Superior temporal gyrus (tissue), 1 donor: ENCODE data around the gene LRCH4.
"Not testable (repeated sequence)": the region's sequence is repeated elsewhere in the genome, so short reads cannot be mapped to it uniquely, and the experiment has no call there.

ENCODE experiments used
- DNase-seq: peaks from one replicate; pipeline ENCODE4 v3.0.0-alpha.2; 2016; ENCODE audit errors: extremely low spot score

The LRCH4 gene

DNA sequence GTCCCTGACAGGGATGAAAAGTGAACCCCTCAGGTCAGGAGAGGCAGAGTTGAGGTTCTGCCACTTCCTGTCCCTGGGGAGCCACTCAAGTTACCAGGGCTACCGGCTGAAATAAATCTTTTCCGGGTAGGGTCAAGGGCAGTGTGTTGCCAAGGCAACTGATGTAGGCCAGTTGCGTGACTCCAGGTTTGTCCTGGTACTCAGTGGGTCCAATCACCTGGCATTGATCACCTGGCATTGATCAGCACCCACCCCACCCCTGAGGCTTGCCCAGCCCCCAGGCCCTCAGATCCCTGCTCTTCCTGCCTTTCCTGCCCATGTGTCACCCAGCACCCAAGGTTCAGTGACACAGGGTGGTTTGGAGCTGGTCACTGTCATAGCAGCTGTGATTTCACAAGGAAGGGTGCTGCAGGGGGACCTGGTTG is 18.2 kb downstream of the LRCH4 start:
- DNase-seq = no peak

DNA sequence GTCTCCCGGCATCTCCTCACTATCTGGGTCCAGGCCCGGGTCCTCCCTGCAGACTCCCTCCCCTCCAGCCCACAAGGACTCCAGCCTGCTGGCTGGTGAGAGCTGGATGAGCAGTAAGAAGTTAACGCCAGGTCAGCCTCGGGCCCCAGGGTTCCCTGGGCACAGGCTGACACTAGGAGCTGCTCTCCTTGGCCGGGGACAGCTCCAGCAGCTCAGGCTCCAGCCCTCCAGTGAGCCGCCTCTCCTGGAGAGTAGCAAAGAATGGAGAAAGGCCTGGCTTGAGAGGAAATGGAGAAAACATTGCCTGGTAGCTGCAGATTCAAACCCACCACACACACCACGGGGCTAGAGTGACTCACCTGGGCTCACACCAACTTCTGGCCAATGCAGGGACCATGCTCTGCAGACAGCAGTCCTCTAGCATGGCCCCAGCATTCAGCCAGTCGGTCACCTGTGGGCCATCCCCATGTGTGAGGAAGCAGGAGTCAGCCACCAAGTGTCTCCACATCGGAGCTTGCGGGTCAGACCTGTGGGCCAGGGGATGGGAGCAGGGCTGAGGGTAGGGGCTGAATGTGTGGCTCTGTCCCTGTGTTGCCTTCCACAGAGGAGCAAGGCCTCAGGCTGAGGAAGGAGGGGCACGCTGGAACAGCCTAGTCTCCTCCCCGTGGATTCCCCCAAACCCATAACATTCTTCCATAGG is 18.7 kb downstream of the LRCH4 start:
- DNase-seq = no peak

DNA sequence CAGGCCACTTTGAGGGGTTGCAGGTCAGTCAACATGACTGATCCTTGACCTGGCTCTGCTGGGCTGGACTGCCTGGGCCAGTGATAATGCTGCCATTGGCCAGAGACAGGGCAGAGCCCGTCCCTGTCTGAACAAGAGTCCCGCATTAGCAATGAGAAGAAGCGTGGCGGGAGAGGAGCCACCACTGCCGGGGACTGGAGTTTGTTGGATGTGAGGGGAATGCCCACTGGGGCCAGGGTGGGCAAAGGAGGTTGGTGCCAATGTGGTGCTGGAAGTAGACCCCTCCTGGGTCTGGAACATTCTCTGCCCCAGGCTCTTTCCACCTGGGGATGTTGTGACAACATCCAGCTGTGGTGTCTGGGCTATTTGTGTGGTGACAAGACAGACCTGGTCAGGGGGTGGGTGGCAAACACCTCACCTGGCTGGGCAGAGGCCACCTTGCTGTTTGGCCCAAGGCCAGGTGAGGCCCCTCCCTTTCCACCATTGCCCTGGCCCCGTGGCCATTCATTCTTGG is 19.9 kb downstream of the LRCH4 start:
- no peak for DNase-seq

DNA sequence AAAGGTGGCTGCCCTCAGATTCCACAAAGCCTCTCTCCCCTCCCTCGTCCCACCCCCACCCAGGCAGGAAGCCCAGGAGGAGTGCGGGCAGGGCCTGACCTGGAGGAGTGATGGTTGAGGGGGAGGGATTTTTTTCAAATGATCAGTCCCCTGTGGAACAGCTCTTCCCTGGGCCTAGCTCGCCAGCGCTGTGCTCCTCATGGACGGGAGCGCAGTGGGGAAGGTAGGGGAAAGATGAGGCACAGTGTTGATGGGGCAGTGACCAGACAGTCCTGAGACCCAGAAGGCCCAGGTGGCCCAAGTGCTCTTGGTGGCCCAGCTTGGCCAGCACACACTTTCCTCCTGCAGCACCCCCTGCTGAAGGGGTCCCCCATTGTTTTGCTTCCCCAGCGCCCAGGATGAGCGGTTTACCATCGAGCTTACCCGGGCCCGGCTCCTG is 20.8 kb downstream of the LRCH4 start:
- DNase-seq = no peak

DNA sequence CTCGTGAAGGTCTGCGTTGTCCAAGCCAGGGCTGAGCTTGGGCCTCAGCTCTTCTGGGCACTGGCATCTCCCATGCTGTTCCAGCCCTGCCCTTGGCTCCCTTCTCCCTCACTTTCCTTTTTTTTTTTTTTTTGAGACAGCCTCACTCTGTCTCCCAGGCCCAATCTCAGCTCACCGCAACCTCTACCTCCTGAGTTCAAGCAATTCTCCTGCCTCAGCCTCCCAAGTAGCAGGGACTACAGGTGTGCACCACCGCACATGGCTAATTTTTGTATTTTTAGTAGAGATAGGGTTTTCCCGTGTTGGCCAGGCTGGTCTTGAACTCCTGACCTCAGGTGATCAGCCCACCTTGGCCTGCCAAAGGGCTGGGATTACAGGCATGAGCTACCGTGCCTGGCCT is 21.5 kb downstream of the LRCH4 start:
- not testable (repeated sequence) for DNase-seq

DNA sequence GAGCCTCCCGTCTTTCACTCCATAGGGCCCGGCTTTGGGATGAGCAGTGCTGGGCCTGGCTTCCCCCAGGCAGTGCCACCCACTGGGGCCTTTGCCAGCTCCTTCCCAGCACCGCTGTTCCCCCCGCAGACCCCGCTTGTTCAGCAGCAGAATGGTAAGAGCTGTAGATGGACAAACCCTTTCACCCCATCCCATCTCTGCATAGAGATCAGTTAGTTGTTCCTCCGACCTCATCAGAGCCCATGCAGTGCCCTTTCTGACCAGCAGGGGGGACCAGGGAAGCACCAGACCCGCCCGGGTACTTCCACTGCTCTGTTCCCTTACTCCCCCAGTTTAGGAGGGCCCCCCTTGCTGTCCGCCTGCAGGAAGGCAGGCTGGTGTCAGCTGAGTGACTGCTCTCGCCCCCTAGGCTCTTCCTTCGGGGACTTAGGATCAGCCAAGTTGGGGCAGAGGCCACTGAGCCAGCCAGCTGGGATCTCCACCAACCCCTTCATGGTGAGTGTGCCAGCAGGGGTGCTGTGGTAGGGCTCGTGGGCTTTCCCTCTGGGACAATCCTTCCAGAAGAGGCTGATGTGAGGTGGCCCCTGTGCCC is 22.0 kb downstream of the LRCH4 start:
- DNase-seq = peak; percentile 80

DNA sequence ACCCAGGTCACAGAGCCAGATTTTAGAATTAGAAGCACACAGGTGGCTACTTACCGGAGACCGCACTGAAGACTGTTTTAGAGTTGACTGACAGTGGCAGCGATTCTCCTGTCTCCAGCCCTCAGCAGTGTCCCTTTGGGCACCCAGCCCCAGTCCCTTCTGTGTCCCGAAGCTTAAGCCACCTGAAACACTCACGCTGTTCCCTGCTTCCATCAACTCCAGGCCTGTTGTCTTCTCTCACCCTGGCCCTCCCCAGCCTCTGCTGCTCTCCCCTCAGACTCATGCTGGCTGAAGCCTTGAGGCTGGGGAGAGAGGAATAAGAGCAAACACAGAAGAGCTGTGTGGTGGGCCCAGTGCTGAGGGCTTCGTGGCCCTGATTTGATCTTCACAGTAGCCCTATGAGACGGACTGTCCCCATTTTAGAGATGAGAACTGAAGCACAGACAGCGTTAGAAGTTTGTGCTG is 22.8 kb downstream of the LRCH4 start:
- DNase-seq = no peak

DNA sequence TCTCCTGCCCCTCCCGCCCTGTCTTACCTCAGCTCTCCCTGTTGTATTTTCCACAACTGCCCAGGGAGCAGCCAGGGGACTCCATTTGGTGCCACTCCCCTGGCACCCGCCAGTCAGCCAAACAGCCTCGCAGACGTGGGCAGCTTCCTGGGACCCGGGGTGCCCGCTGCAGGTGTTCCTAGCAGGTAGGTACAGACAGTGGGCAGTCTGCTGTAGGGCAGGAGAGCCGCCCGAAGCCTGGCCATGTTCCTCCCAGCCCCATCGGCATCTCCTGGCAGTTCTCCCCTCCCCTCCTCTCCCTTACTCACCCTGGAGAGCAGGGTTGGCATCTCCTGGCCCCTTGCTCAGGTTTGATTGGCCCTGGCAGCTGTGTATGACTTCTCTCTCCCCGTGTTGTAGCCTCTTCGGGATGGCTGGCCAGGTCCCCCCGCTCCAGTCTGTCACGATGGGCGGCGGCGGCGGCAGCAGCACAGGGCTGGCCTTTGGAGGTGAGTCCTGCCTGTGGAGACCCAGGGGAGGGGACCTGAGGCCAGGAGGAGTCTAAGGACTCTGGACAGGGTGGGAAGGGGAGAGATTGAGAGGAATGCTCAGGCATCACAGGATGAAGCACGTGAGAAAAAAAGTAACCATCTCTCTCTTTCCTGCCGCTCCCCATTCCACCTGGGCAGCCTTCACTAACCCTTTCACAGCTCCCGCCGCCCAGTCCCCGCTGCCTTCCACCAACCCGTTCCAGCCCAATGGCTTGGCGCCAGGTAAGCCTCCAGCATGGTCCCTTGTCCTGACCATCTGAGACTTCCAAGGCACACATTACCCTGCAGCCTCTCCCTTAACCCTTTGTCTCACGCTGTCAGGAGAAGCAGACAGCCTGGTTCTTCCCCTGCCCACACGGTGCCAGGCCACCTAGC is 23.5 kb downstream of the LRCH4 start:
- no peak for DNase-seq

DNA sequence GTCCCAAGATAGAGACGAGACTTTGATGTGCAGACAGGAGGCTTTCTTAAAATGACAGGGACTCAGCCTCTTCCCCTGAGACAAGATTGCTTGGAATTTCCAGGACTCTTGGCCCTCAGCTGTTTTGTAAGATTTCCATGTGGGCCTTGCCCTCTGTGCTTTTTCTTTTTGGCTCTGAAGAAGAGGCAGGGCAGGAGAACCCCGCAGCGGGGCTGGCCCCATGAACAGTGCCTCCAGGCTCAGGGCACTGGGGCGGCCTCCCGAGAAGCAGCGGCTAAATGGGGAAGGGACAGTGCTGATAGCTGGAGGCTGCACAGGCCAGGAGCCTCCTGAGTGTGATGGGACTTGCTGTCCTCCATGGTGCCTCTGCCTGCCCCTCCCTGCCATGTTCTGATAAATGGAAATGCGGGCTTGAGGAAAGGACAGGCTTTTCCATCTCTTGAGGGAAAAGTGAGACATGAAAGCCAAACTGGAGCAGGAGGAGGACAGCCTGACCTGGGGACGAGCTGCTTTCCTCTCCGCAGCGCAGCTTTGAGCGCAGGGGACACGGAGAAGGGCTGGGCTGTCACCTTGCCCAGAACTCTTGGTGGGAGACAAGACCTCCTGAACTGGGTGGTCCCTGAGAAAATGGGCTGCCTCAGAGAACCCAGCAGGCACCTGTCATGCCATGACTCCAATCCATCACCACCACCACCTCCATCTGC is 24.3 kb downstream of the LRCH4 start:
- no peak for DNase-seq

DNA sequence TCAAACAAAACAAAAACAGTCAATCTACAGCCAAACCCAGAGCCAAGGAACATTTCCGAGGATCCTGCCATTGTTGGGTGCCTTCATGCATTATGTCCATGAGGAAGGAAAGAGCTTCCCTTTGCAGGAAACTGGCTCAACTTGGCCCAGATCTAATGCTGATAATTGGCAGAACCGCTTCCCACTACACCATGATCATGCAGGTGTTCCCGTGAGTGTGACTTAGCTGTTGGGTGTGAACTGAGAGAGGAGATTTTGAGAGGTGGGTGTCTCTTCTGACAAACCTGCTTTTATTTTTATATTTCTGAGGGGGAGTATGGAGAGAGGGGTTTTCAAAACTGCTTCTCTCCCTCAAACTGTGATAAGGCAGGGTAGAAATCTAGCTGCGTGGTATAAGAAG is 26.8 kb downstream of the LRCH4 start:
- no peak for DNase-seq

DNA sequence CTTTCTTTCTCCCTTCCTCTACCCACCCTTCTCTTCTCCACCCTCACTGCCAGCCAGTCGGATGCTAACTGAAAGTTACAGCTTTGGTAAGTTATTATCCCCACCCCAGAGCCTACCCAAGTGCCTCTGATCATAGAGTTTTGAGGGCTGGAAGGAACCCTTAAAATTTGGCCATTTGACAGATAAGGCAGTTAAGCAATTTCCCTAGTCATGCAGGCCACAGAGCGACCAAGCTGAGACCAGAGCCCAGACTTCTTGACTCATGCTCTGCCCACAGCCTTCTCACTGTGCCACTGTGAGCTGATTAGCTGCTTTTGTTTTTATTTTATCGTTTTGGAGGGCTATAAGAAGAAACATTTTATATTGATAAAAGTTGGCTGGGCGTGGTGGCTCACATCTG is 29.4 kb downstream of the LRCH4 start:
- no peak for DNase-seq

DNA sequence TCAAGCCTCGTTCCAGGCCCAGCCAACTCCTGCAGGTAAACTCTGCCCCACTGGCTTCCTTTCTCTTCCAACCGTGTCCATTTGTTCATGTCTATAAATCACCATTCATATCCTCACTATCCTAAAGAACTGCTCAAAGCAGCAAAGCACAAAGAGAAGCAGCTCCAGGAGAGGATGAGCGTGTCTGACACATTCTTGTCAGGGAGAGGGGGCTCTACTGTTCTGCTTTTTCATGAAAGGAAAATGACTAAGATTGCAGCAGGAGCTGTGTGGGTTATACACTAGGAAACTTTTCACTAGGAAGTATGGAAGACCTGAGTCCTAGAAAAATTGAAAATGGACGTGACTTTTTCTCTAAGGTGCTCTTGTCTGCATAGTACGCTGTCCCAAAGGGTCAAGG is 30.2 kb downstream of the LRCH4 start:
- DNase-seq = no peak

DNA sequence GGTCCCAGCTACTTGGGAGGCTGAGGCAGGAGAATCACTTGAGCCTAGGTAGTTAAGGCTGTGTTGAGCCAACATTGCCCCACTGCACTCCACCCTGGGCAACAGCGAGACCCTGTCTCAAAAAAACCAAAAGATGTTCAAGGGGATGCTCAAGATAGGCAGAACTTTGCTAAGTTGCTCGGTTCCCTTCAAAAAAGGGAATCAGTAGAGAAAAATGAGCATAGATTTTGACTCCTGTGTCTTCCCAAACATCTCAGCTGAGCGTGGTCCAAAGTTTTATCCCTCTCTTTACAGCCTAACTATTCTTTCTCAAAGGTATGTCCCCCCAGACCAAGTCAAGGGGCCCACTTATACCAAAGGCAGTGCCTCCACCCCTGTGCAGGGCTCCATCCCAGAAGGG is 32.9 kb downstream of the LRCH4 start:
- no peak for DNase-seq

DNA sequence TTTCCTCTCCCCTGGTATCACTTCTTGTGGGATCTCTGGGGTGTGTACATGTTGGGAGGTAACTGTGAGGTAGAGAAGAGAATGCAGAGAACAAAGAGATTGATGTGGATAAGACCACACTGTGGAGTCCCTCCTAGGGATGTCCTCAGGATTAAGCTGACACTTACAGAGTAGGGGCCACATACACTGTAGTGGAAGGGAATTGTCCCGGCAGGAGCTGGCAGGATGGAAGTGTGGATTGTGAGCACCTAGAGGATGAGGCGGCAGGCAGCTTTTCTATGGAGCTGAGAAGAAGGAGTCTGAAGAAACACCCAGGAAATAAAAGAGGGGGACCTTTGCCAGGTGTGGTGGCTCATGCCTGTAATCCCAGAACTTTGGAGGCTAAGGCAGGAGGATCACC is 33.4 kb downstream of the LRCH4 start:
- no peak for DNase-seq

DNA sequence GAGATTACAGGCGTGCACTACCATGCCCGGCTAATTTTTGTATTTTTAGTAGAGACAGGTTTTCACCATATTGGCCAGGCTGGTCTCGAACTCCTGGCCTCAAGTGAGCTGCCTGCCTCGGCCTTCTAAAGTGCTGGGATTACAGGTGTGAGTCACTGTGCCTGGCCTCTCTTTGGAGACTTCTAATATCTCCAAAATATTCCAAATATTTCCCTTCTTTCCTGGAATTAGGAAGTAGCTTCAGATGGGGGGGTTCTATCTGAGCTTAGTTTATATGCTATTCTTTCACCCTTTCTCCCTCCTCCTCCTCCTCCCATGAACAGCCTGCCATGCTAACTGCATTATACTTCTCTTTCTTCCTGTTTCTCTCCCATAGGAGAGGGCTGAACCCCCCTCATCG is 37.5 kb downstream of the LRCH4 start:
- DNase-seq = not testable (repeated sequence)

DNA sequence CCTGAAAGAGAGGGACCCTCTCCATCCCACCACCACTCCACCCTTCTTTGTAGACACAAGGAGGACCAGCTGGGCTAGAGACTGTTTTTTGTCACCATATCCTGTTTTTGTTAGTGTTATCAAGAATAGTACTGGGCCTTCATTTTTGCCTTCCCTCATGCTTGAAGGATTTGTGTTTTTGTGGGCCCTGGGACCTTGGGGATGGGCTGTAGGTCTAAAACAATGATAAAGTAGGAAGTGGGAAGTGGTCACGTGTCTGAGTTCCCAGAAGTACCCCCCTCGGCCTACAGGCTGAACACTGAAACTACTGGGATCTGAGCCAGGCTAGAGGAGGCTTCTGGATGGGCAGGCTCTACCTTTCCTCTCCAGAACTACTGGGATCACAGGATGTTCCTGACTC is 38.1 kb downstream of the LRCH4 start:
- no peak for DNase-seq

DNA sequence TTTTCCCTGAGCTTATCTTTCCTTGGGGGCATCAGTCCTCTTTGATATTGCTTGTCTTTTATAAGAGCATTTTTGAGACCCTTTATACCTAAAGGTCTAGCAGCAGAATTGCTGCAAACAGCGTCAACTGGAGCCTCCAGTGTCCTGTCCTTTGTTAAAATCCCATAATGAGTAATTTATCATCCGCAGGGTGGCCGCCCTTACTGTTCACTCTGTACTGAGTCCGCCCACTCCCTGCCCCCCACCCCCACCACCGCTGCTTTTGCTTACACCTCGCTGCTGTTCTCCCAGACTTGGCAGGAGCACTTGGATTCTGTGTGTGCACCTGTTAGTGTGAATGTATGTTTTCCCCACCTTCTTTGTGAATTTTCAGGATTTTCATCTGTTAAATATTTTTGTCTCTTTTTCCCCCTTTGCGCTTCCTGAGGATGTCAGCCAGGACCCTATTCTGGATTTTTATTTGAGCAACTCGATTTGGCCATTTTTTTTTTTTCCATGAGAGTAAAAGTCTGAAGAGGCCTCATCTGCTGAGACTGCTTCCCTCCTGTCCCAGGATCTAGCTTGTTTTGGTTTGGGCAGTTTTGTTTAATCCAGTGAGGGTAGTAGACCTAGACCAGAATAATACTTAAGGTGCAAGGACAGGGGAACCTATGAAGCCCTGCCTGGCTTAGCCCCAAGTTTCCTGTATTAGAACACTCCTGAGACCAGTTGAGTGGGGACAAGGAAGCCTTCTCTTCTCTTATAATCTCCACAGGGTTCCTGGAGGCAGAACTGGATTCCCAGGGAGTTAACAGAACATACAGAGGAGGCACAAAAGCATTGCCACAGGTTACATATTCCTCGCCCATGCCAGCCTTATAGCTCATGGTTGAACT is 38.8 kb downstream of the LRCH4 start:
- DNase-seq = no peak

DNA sequence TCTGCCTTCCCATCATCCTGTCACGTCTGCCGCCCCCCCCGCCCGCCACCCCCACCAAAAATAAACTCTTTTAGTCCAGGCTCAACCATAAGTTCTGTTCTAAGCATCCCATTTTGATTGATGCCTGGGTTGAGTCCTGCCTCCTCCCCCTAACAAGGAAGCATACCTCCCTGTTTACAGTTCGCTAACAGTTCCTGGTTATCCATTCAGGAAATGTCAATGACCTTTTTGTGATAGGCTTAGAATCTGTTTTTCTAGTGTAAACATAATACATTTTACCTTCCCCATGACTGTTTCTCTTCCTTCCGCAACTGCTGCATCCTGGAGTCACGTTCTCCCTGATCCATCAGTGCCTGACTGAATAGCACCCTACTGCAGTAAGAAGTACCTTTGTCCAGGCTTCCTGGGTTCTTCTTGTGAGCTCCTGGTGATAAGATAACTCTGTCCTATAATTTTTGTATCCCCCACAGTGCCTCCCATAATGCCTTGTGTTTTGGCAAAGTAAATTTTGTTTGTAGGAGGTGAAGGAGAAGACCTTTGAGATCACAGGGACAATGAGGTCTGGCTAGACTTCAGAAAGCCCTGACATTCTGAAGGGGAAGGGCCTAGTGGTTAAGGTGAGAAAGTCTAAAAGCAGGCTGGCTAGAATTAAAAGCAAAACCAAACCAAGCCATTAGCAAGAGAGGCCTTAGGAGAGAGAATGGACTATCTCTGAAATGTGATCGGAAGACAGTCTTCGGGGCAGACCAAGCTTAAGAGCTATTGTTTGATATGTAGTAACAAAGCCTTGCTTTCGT is 39.6 kb downstream of the LRCH4 start:
- DNase-seq = no peak

DNA sequence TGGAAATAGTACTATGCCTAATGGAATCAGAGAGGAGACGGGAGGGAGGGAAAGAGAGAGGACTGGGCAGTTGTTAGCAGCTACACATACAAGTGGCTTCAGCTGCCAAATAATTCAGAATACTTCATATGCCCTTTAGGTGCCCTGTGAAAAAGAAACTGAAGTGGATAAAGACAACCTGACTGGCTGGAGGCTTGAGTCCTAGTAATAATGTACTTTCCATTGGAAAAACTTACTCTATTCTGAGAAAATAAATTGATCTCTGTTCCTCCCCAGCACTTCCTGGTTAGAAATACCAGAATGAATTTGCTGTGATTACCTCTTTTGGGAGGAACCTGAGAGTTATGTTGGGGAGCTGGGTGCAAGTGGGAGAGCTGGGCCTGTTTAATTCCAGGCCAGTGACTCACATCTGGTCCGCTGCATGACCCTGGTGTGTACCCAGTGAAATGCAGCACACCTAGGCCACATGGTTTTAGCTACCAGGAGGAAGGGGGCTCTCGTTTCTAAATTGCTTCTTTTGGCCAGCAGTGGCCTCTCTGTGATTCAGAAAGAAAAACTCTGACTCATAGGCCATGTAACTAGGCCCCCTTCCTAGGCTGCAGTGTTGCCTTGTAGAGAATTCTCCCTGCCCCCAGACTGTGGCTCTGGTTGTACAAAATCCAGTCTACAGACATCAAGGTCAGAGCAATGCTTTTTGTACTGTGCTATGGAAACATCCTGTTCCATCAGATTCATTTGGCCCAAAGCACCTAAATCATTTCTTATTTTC is 40.4 kb downstream of the LRCH4 start:
- DNase-seq = peak; percentile 52
